ENCODE data around the gene SNRPA. TPM values are rescaled to one million over a fixed set of nuclear protein-coding genes. Genes with fewer than 3 reads are reported as not detected.

Gene SNRPA
- polyA plus RNA-seq, 3 donors, result 27.9 to 78.3 (median 44.2) TPM

DNA sequence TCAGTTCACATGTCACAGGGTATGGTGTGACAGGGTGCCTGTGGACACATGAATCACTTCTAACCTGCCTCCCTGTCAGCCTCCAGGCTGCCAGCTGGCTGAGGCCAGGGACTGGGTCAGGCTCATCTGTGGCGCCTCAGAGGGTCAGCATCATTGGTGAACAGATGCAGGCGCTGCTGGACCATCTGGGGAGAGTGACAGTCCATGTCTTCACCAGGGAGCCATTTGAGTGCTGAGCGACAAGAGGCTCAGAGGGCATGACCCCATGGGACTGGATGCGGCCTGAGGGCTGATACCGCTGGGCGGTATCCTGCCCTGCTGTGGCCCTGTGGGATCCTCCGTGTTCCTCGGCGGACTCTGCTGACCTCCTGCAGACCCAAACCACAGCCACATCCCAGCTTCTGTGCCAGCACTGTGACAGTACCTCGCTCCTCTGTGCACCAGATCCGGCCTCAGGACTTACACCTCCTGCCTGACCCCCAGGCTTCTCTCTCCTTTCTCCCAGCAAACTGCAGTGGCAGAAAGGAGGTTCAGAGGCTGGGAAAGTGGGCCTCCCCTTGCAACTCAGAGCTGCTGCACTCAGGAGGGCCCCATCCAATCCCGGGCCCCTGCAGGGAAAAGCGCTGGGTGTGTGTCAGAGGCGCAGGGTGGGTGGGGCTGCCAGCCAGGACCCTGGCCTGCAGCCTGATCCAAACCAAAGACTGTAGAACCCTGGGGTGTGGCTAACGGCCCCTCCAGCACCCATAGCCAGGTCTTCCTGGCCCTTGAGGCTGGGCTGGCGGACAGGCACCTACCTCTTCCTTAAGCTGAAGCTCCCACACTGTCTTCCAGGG lies 10.9 kb upstream of the SNRPA start:
- Histone ChIP-seq H3K79me2 (ENCODE audit: insufficient read depth, low read length) (no peaks in the 10 kb centered on the region), H3K27me3 (ENCODE audit: control insufficient read depth in 2 of 2, insufficient read depth in 2 of 2, low read length in 2 of 2) (no peaks in the 10 kb centered on the region), H3K4me2 (replicated peaks; ENCODE audit: extremely low read depth, low read length, poor library complexity, severe bottlenecking) (no peak overlapping the region), H3K4me3 (replicated peaks in 1 of 3; ENCODE audit: low read depth in 2 of 3, low read length in 3 of 3) (no peak overlapping the region), H3K4me1 (ENCODE audit: control insufficient read depth in 1 of 2, insufficient read depth in 2 of 2, low read length in 2 of 2) (no peaks in the 10 kb centered on the region), H3K9me3 (replicated peaks in 1 of 2; ENCODE audit: control insufficient read depth in 1 of 2, insufficient read depth in 1 of 2, low read length in 2 of 2) (no peaks in the 10 kb centered on the region), H4K20me1 (ENCODE audit: insufficient read depth, low read length) (no peaks in the 10 kb centered on the region), H3K27ac (ENCODE audit: low read depth in 1 of 2, low read length in 2 of 2) (peak overlapping the region in 1 of 2 donors; percentile 26), H3K36me3 (replicated peaks in 1 of 2; ENCODE audit: control insufficient read depth in 1 of 2, insufficient read depth in 2 of 2, low read length in 2 of 2) (peaks cover 53 to 62% of the 10 kb centered on the region in 2 donors), H3K9ac (ENCODE audit: insufficient read depth, low read length, poor library complexity, severe bottlenecking) (no peak overlapping the region), H2AFZ (ENCODE audit: insufficient read depth, low read depth, low read length, poor library complexity, severe bottlenecking) (no peak overlapping the region)
- intact Hi-C loops (cut with micrococcal nuclease), result no loop called here
- H3K27me3 Mint-ChIP-seq (ENCODE audit: low read depth in 3 of 3), result peaks cover 0 to 3% (median 0%) of the 10 kb centered on the region in 3 donors
- WGBS (ENCODE audit: insufficient coverage), result 92% methylated on average over 13 of the region's 16 CpGs
- peak overlapping the region in 2 of 7 donors; percentile 41 to 52 for H3K27ac Mint-ChIP-seq
- H3K36me3 Mint-ChIP-seq, result peaks cover 53 to 73% of the 10 kb centered on the region in 2 donors
- no peak for DNase-seq
- peaks cover 6% of the 10 kb centered on the region for H3K4me1 Mint-ChIP-seq
- no peak overlapping the region for H3K4me3 Mint-ChIP-seq
- no peak for TF ChIP-seq CTCF (IDR thresholded peaks at IDR 0.05)
- H3K9me3 Mint-ChIP-seq, result peaks cover 0 to 3% (median 0%) of the 10 kb centered on the region in 7 donors

- intact Hi-C loops (cut with micrococcal nuclease), result no loop called here
- H3K36me3 Mint-ChIP-seq, result peaks cover 46 to 66% of the 10 kb centered on the region in 2 donors
Observed at GRCh38 chr19:40740747-40741146, 10.3 kb upstream of the SNRPA start.

More at GRCh38 chr19:40740747-40741146, 10.3 kb upstream of the SNRPA start:
- WGBS (ENCODE audit: insufficient coverage), result 100% methylated on average over 3 of the region's 6 CpGs
- Mint-ChIP-seq H3K27me3 (ENCODE audit: low read depth in 3 of 3) (peaks cover 0 to 3% (median 0%) of the 10 kb centered on the region in 3 donors), H3K27ac (peak overlapping the region in 1 of 7 donors; percentile 54), H3K4me3 (no peak overlapping the region), H3K9me3 (peaks cover 0 to 3% (median 0%) of the 10 kb centered on the region in 7 donors), H3K4me1 (peaks cover 6% of the 10 kb centered on the region)
- peak overlapping the region in 1 of 2 donors; percentile 26 for H3K27ac ChIP-seq (ENCODE audit: low read depth in 1 of 2, low read length in 2 of 2)
- DNase-seq, result no peak
- H3K4me1 ChIP-seq (ENCODE audit: control insufficient read depth in 1 of 2, insufficient read depth in 2 of 2, low read length in 2 of 2), result no peaks in the 10 kb centered on the region
- H3K9me3 ChIP-seq (replicated peaks in 1 of 2; ENCODE audit: control insufficient read depth in 1 of 2, insufficient read depth in 1 of 2, low read length in 2 of 2), result no peaks in the 10 kb centered on the region
- no peak overlapping the region for H3K4me3 ChIP-seq (replicated peaks in 1 of 3; ENCODE audit: low read depth in 2 of 3, low read length in 3 of 3)
- H2AFZ ChIP-seq (ENCODE audit: insufficient read depth, low read depth, low read length, poor library complexity, severe bottlenecking), result no peak overlapping the region
- no peak for TF ChIP-seq CTCF (IDR thresholded peaks at IDR 0.05)
- H3K36me3 ChIP-seq (replicated peaks in 1 of 2; ENCODE audit: control insufficient read depth in 1 of 2, insufficient read depth in 2 of 2, low read length in 2 of 2), result peaks cover 47 to 56% of the 10 kb centered on the region in 2 donors
- no peaks in the 10 kb centered on the region for H3K27me3 ChIP-seq (ENCODE audit: control insufficient read depth in 2 of 2, insufficient read depth in 2 of 2, low read length in 2 of 2)
- no peak overlapping the region for H3K9ac ChIP-seq (ENCODE audit: insufficient read depth, low read length, poor library complexity, severe bottlenecking)
- H3K4me2 ChIP-seq (replicated peaks; ENCODE audit: extremely low read depth, low read length, poor library complexity, severe bottlenecking), result no peak overlapping the region
- H4K20me1 ChIP-seq (ENCODE audit: insufficient read depth, low read length), result no peaks in the 10 kb centered on the region
- no peaks in the 10 kb centered on the region for H3K79me2 ChIP-seq (ENCODE audit: insufficient read depth, low read length)

All from CD14-positive monocyte (primary cell).